ENCODE data around the gene BRAT1.
"Not testable (repeated sequence)": the region's sequence is repeated elsewhere in the genome, so short reads cannot be mapped to it uniquely, and the experiment has no call there.

BRAT1 gene

GRCh38 chr7:2540133-2540532, 15.2 kb downstream of the BRAT1 start:
- no peak overlapping the region for H3K4me3 ChIP-seq (ENCODE audit: low read depth, low read length)
- TF ChIP-seq, protein P1, sequence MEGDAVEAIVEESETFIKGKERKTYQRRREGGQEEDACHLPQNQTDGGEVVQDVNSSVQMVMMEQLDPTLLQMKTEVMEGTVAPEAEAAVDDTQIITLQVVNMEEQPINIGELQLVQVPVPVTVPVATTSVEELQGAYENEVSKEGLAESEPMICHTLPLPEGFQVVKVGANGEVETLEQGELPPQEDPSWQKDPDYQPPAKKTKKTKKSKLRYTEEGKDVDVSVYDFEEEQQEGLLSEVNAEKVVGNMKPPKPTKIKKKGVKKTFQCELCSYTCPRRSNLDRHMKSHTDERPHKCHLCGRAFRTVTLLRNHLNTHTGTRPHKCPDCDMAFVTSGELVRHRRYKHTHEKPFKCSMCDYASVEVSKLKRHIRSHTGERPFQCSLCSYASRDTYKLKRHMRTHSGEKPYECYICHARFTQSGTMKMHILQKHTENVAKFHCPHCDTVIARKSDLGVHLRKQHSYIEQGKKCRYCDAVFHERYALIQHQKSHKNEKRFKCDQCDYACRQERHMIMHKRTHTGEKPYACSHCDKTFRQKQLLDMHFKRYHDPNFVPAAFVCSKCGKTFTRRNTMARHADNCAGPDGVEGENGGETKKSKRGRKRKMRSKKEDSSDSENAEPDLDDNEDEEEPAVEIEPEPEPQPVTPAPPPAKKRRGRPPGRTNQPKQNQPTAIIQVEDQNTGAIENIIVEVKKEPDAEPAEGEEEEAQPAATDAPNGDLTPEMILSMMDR (IDR thresholded peaks at IDR 0.05; ENCODE audit: low read depth, low read length) = no peak

- TF ChIP-seq, protein P1 (IDR thresholded peaks at IDR 0.05; ENCODE audit: low read depth, low read length) = no peak
- no peak overlapping the region for H3K4me3 ChIP-seq (ENCODE audit: low read depth, low read length)
Measured at GRCh38 chr7:2539031-2539911, 16.1 kb downstream of the BRAT1 start.

DNA sequence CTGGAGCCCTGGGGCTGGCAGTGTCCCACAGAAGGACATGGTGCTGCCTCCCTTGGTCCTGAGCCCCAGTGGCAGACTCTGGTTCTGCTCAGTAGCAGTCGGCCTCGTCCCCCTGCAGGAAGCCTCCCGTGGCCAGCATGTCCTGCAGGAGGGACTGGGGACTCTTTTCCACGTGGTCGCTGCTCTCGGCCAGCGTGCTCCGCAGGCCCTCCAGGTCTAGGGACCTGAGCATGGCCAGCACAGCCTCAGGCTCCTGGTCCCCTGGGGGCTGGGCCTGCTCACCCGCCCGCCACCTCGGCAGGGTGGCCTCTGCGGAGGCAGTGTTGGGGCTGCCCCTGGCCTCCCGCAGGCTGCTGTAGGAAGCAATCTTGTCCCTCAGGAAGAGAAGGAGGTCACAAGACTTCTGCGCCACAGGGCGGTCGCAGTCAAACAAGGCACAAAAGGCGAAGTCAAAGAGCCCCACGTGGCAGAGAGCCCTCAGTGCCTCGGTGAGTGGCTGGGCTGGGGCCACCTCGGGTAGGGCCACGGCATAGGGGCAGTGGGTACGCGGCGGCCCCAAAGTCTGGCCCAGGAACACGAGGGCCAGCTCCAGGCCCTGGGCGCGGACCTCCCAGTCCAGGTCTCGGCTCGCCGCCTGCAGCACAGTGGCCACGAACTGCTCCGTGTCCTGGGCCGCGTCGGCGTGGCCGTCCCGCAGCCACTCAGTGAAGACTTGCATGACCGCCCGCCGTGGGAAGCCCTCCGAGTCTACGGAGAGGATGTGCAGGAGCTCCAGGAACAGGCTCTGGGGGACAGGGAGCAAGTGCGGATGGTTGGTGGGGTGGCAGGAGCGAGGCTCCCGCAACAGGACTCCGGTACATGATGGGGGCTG, 17.1 kb downstream of the BRAT1 start:
- no peak overlapping the region for H3K4me3 ChIP-seq (ENCODE audit: low read depth, low read length)
- TF ChIP-seq, protein P1 (IDR thresholded peaks at IDR 0.05; ENCODE audit: low read depth, low read length) = no peak

DNA sequence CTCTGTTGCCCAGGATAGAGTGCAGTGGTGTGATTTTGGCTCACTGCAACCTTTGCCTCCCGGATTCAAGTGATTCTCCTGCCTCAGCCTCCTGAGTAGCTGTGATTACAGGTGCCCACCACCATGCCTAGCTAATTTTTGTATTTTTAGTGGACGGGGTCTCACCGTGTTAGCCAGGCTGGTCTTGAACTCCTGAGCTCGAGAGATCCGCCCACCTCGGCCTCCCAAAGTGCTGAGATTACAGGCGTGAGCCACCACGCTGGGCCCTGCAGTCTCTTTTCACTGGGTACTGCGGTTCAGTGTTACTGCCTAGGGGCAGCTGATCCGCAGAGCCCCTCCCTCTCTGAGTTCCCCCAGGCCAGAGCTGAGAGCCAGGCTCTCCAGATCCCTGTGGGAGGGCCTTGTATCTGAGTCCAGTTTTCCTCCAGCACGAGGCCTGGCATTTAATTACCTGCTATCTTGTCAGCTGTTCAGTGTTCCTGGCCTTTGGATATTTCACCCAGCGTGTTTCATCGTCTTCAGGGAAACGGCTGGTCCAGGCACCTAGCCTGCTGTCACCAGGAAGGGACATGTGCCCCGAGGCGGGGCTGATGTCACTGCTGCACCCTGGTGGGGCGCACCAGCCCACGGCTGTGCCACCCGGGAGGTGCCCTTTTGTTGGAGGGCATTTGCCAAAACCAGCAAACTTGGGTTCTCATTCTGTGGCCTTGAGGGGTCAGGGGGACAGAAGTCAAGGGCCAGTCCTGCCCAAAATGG, 19.3 kb downstream of the BRAT1 start:
- H3K4me3 ChIP-seq (ENCODE audit: low read depth, low read length) = not testable (repeated sequence)

- H3K4me3 ChIP-seq (ENCODE audit: low read depth, low read length) = not testable (repeated sequence)
Measured at GRCh38 chr7:2534214-2534613, 21.1 kb downstream of the BRAT1 start.

GRCh38 chr7:2533566-2533965, 21.8 kb downstream of the BRAT1 start:
- H3K4me3 ChIP-seq (ENCODE audit: low read depth, low read length) = not testable (repeated sequence)

GRCh38 chr7:2532816-2533215, 22.5 kb downstream of the BRAT1 start:
- not testable (repeated sequence) for H3K4me3 ChIP-seq (ENCODE audit: low read depth, low read length)

- H3K4me3 ChIP-seq (ENCODE audit: low read depth, low read length) = not testable (repeated sequence)
Measured at GRCh38 chr7:2532199-2532772, 23.0 kb downstream of the BRAT1 start.

GRCh38 chr7:2531796-2532110, 23.6 kb downstream of the BRAT1 start:
- not testable (repeated sequence) for H3K4me3 ChIP-seq (ENCODE audit: low read depth, low read length)

DNA sequence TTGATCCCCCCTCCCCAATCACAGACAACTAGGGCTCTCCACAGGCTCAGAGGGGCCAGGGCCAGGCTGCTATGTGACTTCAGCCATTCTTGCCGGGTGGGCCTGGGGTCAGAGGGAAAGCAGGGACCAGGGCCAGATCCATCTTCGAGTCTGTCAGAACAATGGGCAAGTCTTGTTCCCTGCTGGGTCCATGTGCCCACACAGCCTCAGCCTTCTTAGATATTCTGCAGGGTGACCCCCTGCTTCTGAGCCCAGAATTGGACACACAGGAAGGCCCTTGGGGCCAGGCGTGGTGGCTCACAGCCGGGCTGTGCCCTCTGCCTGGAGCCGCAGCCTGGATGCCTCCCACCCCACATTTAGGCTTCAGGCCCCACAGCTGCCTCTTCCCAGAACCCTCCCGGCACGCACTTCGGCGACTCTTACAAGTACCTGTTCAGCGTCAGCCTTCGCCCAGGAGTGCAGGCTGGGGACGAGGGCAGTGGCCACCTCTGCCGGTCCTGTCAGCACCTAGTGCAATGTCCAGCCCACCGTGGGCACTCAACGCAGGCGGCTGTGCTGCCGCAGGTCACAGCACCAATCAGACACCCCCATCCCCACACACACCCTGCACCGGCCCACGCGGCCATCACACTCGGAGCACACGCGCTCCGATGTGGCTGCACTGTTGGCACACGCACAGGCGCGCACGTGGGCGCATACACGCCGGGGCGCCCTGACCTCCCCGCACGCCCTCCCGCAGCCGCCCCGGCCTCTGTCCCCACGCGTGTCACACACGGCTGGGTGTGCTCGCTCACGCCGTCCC, 24.1 kb downstream of the BRAT1 start:
- not testable (repeated sequence) for H3K4me3 ChIP-seq (ENCODE audit: low read depth, low read length)

Data from WI38 (cell line).